Measurements from ENCODE around the gene LRP6. TPM values are rescaled to one million over a fixed set of nuclear protein-coding genes. Genes with fewer than 3 reads are reported as not detected.

LRP6 gene
- total RNA-seq, 2 experiments from 2014 or later = 5.2 to 8.1 TPM

DNA sequence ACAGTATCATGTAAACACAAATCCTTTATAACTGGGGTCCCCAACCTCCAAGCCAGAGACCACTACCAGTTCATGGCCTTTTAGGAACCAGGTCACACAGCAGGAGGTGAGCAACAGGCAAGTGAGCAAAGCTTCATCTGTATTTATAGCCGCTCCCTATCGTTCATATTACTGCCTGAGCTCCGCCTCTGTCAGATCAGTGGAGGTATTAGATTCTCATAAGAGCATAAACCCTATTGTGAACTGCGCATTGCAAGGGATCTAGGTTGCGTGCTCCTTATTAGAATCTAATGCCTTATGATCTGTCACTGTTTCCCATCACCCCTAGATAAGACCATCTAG, 49.9 kb downstream of the LRP6 start:
- no peak for TF ChIP-seq EZH2phosphoT487 (IDR thresholded peaks at IDR 0.05; ENCODE audit: borderline replicate concordance, low read depth, low read length)
- TF ChIP-seq, protein P1, sequence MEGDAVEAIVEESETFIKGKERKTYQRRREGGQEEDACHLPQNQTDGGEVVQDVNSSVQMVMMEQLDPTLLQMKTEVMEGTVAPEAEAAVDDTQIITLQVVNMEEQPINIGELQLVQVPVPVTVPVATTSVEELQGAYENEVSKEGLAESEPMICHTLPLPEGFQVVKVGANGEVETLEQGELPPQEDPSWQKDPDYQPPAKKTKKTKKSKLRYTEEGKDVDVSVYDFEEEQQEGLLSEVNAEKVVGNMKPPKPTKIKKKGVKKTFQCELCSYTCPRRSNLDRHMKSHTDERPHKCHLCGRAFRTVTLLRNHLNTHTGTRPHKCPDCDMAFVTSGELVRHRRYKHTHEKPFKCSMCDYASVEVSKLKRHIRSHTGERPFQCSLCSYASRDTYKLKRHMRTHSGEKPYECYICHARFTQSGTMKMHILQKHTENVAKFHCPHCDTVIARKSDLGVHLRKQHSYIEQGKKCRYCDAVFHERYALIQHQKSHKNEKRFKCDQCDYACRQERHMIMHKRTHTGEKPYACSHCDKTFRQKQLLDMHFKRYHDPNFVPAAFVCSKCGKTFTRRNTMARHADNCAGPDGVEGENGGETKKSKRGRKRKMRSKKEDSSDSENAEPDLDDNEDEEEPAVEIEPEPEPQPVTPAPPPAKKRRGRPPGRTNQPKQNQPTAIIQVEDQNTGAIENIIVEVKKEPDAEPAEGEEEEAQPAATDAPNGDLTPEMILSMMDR (conservative IDR thresholded peaks at IDR 0.05; ENCODE audit: low read length) = no peak
- POLR2A ChIA-PET = interaction anchor here (0.7 to 1.8 kb wide), 2 partner anchors 18 to 20 kb away, joined by 3 to 4 read pairs; no protein-coding TSS in a partner anchor
- BruUV-seq (replicated peaks) = no TSS peak

DNA sequence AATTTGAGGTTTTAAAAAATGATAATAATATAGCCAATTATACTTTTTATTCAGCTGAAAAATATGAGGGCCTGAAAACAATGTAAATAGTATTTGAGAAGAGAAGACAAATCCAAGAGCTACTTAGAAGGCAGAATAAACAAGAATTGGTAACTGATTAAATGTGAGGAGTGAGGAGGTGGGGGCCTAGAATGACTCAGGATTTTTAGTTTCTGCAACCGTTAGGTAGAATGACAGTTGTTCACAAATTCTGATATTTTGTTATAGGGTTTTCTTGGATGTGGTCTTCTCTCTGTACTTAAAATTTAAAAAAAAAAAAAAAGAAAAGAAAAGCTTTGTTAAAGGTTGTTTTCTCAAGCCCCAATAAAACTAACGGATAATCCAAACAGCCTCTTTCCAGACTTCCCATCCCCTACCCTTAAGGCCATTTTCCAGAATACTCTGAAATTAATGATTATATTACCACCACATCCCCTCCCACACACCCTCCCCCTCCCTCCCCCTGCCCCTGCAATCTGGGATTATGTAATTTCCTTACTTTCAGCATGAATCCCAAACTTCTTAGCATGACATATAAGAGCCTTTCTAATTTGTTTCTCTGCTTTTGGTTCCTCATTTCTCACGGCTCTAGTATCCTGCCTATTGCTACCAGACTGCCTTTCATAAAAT, 50.4 kb downstream of the LRP6 start:
- ChIA-PET POLR2A (interaction anchor here (0.7 kb wide), 1 partner anchor 17 kb away, joined by 3 read pairs; no protein-coding TSS in a partner anchor), CTCF (ENCODE audit: unreplicated experiment) (no interaction called here)
- H3K4me1 ChIP-seq (ENCODE audit: insufficient read depth, low read length, poor library complexity, severe bottlenecking) = peaks cover 16% of the 10 kb centered on the region
- H3K27ac ChIP-seq (ENCODE audit: low read depth, low read length, poor library complexity, severe bottlenecking) = no peak overlapping the region
- H3K9me2 ChIP-seq (ENCODE audit: insufficient read depth, low read length) = no peaks in the 10 kb centered on the region
- no peak for DNase-seq (ENCODE audit: low spot score)
- H2AFZ ChIP-seq (ENCODE audit: low read length) = no peak overlapping the region
- no peaks in the 10 kb centered on the region for H4K20me1 ChIP-seq (ENCODE audit: insufficient read depth, low read length)
- H3K9me3 ChIP-seq (ENCODE audit: low read length) = no peaks in the 10 kb centered on the region
- H3K4me3 ChIP-seq (ENCODE audit: low read depth, low read length, poor library complexity, severe bottlenecking) = no peak overlapping the region
- no peak overlapping the region for H3K4me2 ChIP-seq (ENCODE audit: low read length)
- TF ChIP-seq, protein P1 (conservative IDR thresholded peaks at IDR 0.05; ENCODE audit: low read length) = no peak
- no peak for TF ChIP-seq EZH2phosphoT487 (IDR thresholded peaks at IDR 0.05; ENCODE audit: borderline replicate concordance, low read depth, low read length)
- H3K36me3 ChIP-seq (ENCODE audit: insufficient read depth, low read length) = no peaks in the 10 kb centered on the region
- intact Hi-C loops (cut with micrococcal nuclease; ENCODE audit: unreplicated experiment) = no loop called here
- H3K79me2 ChIP-seq (ENCODE audit: insufficient read depth, low read depth, low read length) = no peaks in the 10 kb centered on the region
- no TSS peak for BruUV-seq (replicated peaks)

More for the DNA sequence above, 49.9 kb downstream of the LRP6 start:
- Histone ChIP-seq H3K9me3 (ENCODE audit: low read length) (no peaks in the 10 kb centered on the region), H3K4me2 (ENCODE audit: low read length) (no peak overlapping the region), H3K27ac (ENCODE audit: low read depth, low read length, poor library complexity, severe bottlenecking) (no peak overlapping the region), H3K4me1 (ENCODE audit: insufficient read depth, low read length, poor library complexity, severe bottlenecking) (peaks cover 16% of the 10 kb centered on the region), H3K4me3 (ENCODE audit: low read depth, low read length, poor library complexity, severe bottlenecking) (no peak overlapping the region), H4K20me1 (ENCODE audit: insufficient read depth, low read length) (no peaks in the 10 kb centered on the region), H3K79me2 (ENCODE audit: insufficient read depth, low read depth, low read length) (no peaks in the 10 kb centered on the region), H3K9me2 (ENCODE audit: insufficient read depth, low read length) (no peaks in the 10 kb centered on the region), H2AFZ (ENCODE audit: low read length) (no peak overlapping the region), H3K36me3 (ENCODE audit: insufficient read depth, low read length) (no peaks in the 10 kb centered on the region)
- intact Hi-C loops (cut with micrococcal nuclease; ENCODE audit: unreplicated experiment) = no loop called here
- no peak for DNase-seq (ENCODE audit: low spot score)
- CTCF ChIA-PET (ENCODE audit: unreplicated experiment) = no interaction called here

DNA sequence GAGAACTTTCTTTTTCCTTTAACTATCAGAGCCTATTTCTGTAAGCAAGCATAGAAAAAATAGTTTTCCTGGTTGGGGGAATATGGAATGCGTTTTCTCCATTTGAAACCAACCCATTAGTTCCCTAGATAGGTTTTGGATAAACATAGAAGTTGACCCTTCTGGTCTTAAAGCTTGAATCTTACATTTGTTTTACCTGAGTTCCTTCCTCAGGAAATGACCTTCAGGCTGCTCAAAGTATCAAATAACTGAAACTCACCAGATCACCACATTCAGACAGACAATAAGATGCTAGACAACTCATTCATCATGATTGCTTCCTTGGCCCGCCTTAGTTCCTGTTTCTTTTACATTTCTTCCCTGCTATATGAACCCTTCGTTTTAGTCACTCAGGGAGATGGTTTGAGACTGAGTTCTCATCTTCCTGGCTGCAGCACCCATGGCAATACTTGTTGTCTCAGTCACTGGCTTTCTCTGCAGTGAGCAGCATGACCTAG, 52.2 kb downstream of the LRP6 start:
- no peak overlapping the region for H2AFZ ChIP-seq (ENCODE audit: low read length)
- POLR2A ChIA-PET = interaction anchor here (0.7 kb wide), 1 partner anchor 54 kb away, joined by 3 read pairs; no protein-coding TSS in a partner anchor
- DNase-seq (ENCODE audit: low spot score) = peak; percentile 32
- no peak overlapping the region for H3K4me2 ChIP-seq (ENCODE audit: low read length)
- intact Hi-C loops (cut with micrococcal nuclease; ENCODE audit: unreplicated experiment) = no loop called here
- H3K36me3 ChIP-seq (ENCODE audit: insufficient read depth, low read length) = no peaks in the 10 kb centered on the region
- BruUV-seq (replicated peaks) = no TSS peak
- H3K4me1 ChIP-seq (ENCODE audit: insufficient read depth, low read length, poor library complexity, severe bottlenecking) = peaks cover 16% of the 10 kb centered on the region
- no peaks in the 10 kb centered on the region for H3K9me2 ChIP-seq (ENCODE audit: insufficient read depth, low read length)
- H3K4me3 ChIP-seq (ENCODE audit: low read depth, low read length, poor library complexity, severe bottlenecking) = no peak overlapping the region
- TF ChIP-seq, protein P1 (conservative IDR thresholded peaks at IDR 0.05; ENCODE audit: low read length) = no peak
- TF ChIP-seq EZH2phosphoT487 (IDR thresholded peaks at IDR 0.05; ENCODE audit: borderline replicate concordance, low read depth, low read length) = no peak
- H3K79me2 ChIP-seq (ENCODE audit: insufficient read depth, low read depth, low read length) = no peaks in the 10 kb centered on the region
- H3K27ac ChIP-seq (ENCODE audit: low read depth, low read length, poor library complexity, severe bottlenecking) = no peak overlapping the region
- H3K9me3 ChIP-seq (ENCODE audit: low read length) = no peaks in the 10 kb centered on the region
- no peaks in the 10 kb centered on the region for H4K20me1 ChIP-seq (ENCODE audit: insufficient read depth, low read length)
- CTCF ChIA-PET (ENCODE audit: unreplicated experiment) = no interaction called here
